B cell (primary cell): ENCODE results near the gene CSMD2. TPM values are rescaled to one million over a fixed set of nuclear protein-coding genes. Genes with fewer than 3 reads are reported as not detected.

Source experiments
- ATAC-seq: fragments of 200-7000 bp; cut with Tn5 transposase; one replicate; pipeline ENCODE4 v1.10.0; 2021; ENCODE audit warnings: low read depth, mild to moderate bottlenecking, moderate number of reproducible peaks, moderate library complexity
- CTCF ChIA-PET: fragments of 350-600 bp; sonication (Branson Sonifier 250); formaldehyde crosslinking; loops from one replicate; lab custom pipeline; 2021; ENCODE audit warnings: antibody characterized with exemption, inconsistent platforms; lab: Charles Lee
- POLR2A ChIA-PET: fragments of 350-600 bp; sonication (Branson Sonifier 250); formaldehyde crosslinking; loops from one replicate; lab custom pipeline; 2021; ENCODE audit warnings: antibody characterized with exemption; lab: Charles Lee
- DNase-seq: peaks from one replicate; pipeline ENCODE4 v3.0.0; 2013
- H2AFZ ChIP-seq: 2 replicates; pipeline ENCODE4 v1.6.1; 2012; ENCODE audit warnings: mild to moderate bottlenecking, low read depth, low read length; ENCODE audit not compliant: insufficient read depth, poor library complexity, severe bottlenecking
- H3K27ac ChIP-seq, 2 donors: 1 replicate in 1 of 2; 2 replicates in 1 of 2; pipeline ENCODE4 v1.5.1; 2012 to 2013; ENCODE audit warnings: low read length in 2 of 2, mild to moderate bottlenecking in 2 of 2, moderate library complexity in 1 of 2
- H3K27me3 ChIP-seq, 4 experiments: fragments of 200-600 bp in 1 of 4; sonication (generic) in 1 of 4; replicated peaks in 1 of 4; 1 replicate in 2 of 4; 2 replicates in 2 of 4; pipeline versions ENCODE4 v1.6.1 to v1.7.0; 2013 to 2016; ENCODE audit warnings: low read length in 3 of 4, mild to moderate bottlenecking in 2 of 4, mixed read lengths in 1 of 4, moderate library complexity in 1 of 4; ENCODE audit not compliant: insufficient read depth in 4 of 4, control insufficient read depth in 3 of 4; ENCODE audit errors: control extremely low read depth in 1 of 4
- H3K36me3 ChIP-seq, 2 experiments: replicated peaks in 1 of 2; 1 replicate in 1 of 2; 2 replicates in 1 of 2; pipeline versions ENCODE4 v1.6.1 to v1.7.1; 2013; ENCODE audit warnings: low read length in 1 of 2; ENCODE audit not compliant: insufficient read depth in 2 of 2, control insufficient read depth in 1 of 2; ENCODE audit errors: control extremely low read depth in 1 of 2, extremely low read depth in 1 of 2
- H3K4me1 ChIP-seq, 2 donors: fragments of 200-600 bp in 1 of 2; sonication (generic) in 1 of 2; 1 replicate in 1 of 2; 2 replicates in 1 of 2; pipeline versions ENCODE4 v1.5.1 to v1.6.1; 2013 to 2017; ENCODE audit warnings: low read length in 2 of 2; ENCODE audit not compliant: control insufficient read depth in 2 of 2, insufficient read depth in 2 of 2
- H3K4me2 ChIP-seq: replicated peaks from 2 replicates; pipeline ENCODE3; 2012; ENCODE audit warnings: mild to moderate bottlenecking, low read depth, low read length; ENCODE audit not compliant: poor library complexity, severe bottlenecking
- H3K4me3 ChIP-seq, 5 experiments: fragments of 200-600 bp in 1 of 5; sonication (generic) in 1 of 5; 1 replicate in 3 of 5; 2 replicates in 2 of 5; pipeline versions ENCODE4 v1.5.1 to v1.7.0; 2011 to 2016; ENCODE audit warnings: low read length in 4 of 5, mild to moderate bottlenecking in 4 of 5, low read depth in 2 of 5, control low read depth in 1 of 5, moderate library complexity in 1 of 5; ENCODE audit not compliant: insufficient read depth in 1 of 5; ENCODE audit errors: control extremely low read depth in 1 of 5, extremely low read depth in 1 of 5
- H3K79me2 ChIP-seq: fragments of 200-600 bp; sonication (generic); one replicate; pipeline ENCODE4 v1.6.0; 2016; ENCODE audit warnings: low read length; ENCODE audit not compliant: control insufficient read depth, insufficient read depth
- H3K9ac ChIP-seq: fragments of 200-600 bp; sonication (generic); 2 replicates; pipeline ENCODE4 v1.6.1; 2017; ENCODE audit warnings: mild to moderate bottlenecking, low read length, moderate library complexity
- H3K9me3 ChIP-seq, 3 donors: one replicate each; pipeline versions ENCODE4 v1.6.1 to v1.7.1; 2013; ENCODE audit warnings: low read length in 2 of 3; ENCODE audit not compliant: control insufficient read depth in 2 of 3, insufficient read depth in 1 of 3; ENCODE audit errors: control extremely low read depth in 1 of 3
- H4K20me1 ChIP-seq: 2 replicates; pipeline ENCODE4 v1.6.0; 2012; ENCODE audit warnings: mild to moderate bottlenecking, low read length; ENCODE audit not compliant: insufficient read depth, control insufficient read depth, poor library complexity, severe bottlenecking
- H3K27ac Mint-ChIP-seq: one replicate; pipeline ENCODE4 v1.8.0; 2021; ENCODE audit warnings: mixed read lengths
- H3K27me3 Mint-ChIP-seq: one replicate; pipeline ENCODE4 v1.8.0; 2021; ENCODE audit warnings: mixed read lengths
- H3K4me1 Mint-ChIP-seq: one replicate; pipeline ENCODE4 v1.8.0; 2021; ENCODE audit warnings: mixed read lengths
- H3K4me3 Mint-ChIP-seq: one replicate; pipeline ENCODE4 v1.8.0; 2021; ENCODE audit warnings: mixed read lengths
- H3K9me3 Mint-ChIP-seq: one replicate; pipeline ENCODE4 v1.8.0; 2022; ENCODE audit warnings: mixed read lengths; ENCODE audit not compliant: insufficient read depth
- EZH2 ChIP-seq: IDR thresholded peaks from 2 replicates; pipeline ENCODE4 v1.6.1; 2012; ENCODE audit warnings: borderline replicate concordance, low read depth, mild to moderate bottlenecking, moderate library complexity, low read length; ENCODE audit not compliant: insufficient read depth, poor library complexity, severe bottlenecking
- WGBS: methylation state at CpG from one replicate; pipeline ENCODE4 v1.1.5; 2013; ENCODE audit warnings: missing lambda C conversion rate; ENCODE audit not compliant: insufficient coverage; 5-methylcytosine and 5-hydroxymethylcytosine counted together
- intact Hi-C: fragments of 100-400 bp; cut with micrococcal nuclease; formaldehyde crosslinking; loops from one replicate; pipeline ENCODE4 v1.10.0; 2022
- polyA plus RNA-seq: library from polyadenylated mRNA; depleted of rRNA; stranded (reverse); fragments of >200 nt; gene quantifications from 2 replicates; pipeline ENCODE4 v1.2.3, GENCODE V29; 2012
- total RNA-seq, 2 donors: library from RNA; stranded (reverse); fragments of 120-200 nt in 1 of 2; gene quantifications; 1 replicate in 1 of 2; 2 replicates in 1 of 2; pipeline versions ENCODE4 v1.2.3 to v1.2.4, GENCODE V29; 2013 to 2022
- TF ChIP-seq, protein P1 (sequence below): fragments of 200-600 bp; IDR thresholded peaks from one replicate; pipeline ENCODE4 v1.8.0; 2022; ENCODE audit warnings: antibody characterized with exemption, mild to moderate bottlenecking

The CSMD2 gene
- total and polyA plus RNA-seq, 2 donors (not counting 1 experiment from before 2014, with no cell fraction given), result not detected

DNA sequence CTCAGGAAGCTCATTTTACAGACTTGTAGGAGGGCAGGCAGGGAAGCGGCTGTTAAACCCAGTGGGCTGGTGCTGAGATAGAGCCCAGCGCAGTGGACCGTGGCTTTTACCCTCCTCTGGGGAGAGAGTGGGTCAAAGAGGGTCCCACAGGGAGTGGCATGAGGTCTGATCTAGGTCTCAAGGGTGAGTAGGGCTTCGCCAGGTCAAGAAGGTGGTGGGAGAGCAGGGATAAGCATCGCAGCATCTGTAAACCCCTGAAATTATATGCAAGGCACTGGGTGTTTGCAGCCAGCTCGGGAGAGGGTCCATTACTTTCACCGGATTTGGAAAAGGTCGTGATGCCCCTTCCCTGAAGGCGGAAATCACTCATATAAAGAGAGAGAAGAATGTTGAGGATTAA lies 603.5 kb downstream of the CSMD2 start:
- Histone ChIP-seq H3K27me3 (no peaks in the 10 kb centered on the region), H4K20me1 (no peaks in the 10 kb centered on the region), H3K36me3 (no peaks in the 10 kb centered on the region), H3K79me2 (no peaks in the 10 kb centered on the region), H3K27ac (no peak overlapping the region), H3K4me2 (no peak overlapping the region), H3K4me3 (no peak overlapping the region), H3K4me1 (no peaks in the 10 kb centered on the region), H3K9ac (no peak overlapping the region), H3K9me3 (peaks cover 0 to 4% (median 0%) of the 10 kb centered on the region in 3 donors), H2AFZ (no peak overlapping the region)
- DNase-seq (no peak), ATAC-seq (no peak)
- Mint-ChIP-seq H3K4me3 (no peak overlapping the region), H3K27ac (no peak overlapping the region), H3K9me3 (no peaks in the 10 kb centered on the region), H3K4me1 (no peaks in the 10 kb centered on the region), H3K27me3 (peaks cover 26% of the 10 kb centered on the region)
- POLR2A ChIA-PET, result no interaction called here
- WGBS, result 85% methylated on average over 5 of the region's 9 CpGs
- intact Hi-C loops, result no loop called here
- TF ChIP-seq, protein P1, sequence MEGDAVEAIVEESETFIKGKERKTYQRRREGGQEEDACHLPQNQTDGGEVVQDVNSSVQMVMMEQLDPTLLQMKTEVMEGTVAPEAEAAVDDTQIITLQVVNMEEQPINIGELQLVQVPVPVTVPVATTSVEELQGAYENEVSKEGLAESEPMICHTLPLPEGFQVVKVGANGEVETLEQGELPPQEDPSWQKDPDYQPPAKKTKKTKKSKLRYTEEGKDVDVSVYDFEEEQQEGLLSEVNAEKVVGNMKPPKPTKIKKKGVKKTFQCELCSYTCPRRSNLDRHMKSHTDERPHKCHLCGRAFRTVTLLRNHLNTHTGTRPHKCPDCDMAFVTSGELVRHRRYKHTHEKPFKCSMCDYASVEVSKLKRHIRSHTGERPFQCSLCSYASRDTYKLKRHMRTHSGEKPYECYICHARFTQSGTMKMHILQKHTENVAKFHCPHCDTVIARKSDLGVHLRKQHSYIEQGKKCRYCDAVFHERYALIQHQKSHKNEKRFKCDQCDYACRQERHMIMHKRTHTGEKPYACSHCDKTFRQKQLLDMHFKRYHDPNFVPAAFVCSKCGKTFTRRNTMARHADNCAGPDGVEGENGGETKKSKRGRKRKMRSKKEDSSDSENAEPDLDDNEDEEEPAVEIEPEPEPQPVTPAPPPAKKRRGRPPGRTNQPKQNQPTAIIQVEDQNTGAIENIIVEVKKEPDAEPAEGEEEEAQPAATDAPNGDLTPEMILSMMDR, result no peak
- TF ChIP-seq EZH2, result no peak
- CTCF ChIA-PET, result interaction anchor here (0.6 kb wide), 1 partner anchor 45 kb away, joined by 5 read pairs; no protein-coding TSS in a partner anchor

DNA sequence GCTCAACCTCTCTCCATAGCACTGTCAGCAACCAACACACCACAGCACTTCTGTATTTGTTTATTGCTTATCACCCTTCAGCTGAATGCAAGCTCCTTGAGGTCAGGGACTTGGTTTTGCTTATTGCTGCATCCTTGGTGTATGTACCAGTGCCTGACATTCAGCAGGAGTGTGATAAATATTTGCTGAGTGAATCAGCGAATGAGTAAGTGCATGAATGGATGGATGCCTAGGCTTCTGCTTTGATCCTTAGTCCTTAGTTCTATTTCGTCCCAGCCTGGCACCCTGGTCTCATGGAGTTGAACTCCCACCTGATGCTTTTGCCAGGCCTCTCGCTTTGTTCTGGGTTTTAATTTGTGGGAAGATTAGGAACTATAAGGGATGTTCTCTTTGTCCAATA lies 604.4 kb downstream of the CSMD2 start:
- ChIA-PET CTCF (no interaction called here), POLR2A (no interaction called here)
- H3K4me3 ChIP-seq, result no peak overlapping the region
- no peaks in the 10 kb centered on the region for H3K9me3 Mint-ChIP-seq
- ATAC-seq (no peak), DNase-seq (no peak)
- H3K27me3 Mint-ChIP-seq, result peaks cover 26% of the 10 kb centered on the region
- no peaks in the 10 kb centered on the region for H3K4me1 ChIP-seq
- H3K27ac Mint-ChIP-seq, result no peak overlapping the region
- H2AFZ ChIP-seq, result no peak overlapping the region
- H3K9me3 ChIP-seq, result peaks cover 0 to 4% (median 0%) of the 10 kb centered on the region in 3 donors
- no peak overlapping the region for H3K9ac ChIP-seq
- no peaks in the 10 kb centered on the region for H3K36me3 ChIP-seq
- TF ChIP-seq, protein P1, result no peak
- no peak overlapping the region for H3K4me3 Mint-ChIP-seq
- H3K4me2 ChIP-seq, result no peak overlapping the region
- H4K20me1 ChIP-seq, result no peaks in the 10 kb centered on the region
- WGBS, result 78% methylated on average over 2 of the region's 3 CpGs
- no peaks in the 10 kb centered on the region for H3K27me3 ChIP-seq
- intact Hi-C loops, result no loop called here
- H3K79me2 ChIP-seq, result no peaks in the 10 kb centered on the region
- H3K27ac ChIP-seq, result no peak overlapping the region
- H3K4me1 Mint-ChIP-seq, result no peaks in the 10 kb centered on the region
